ENCODE measurements around the gene SIT1.

- TF ChIP-seq POLR2AphosphoS5 (IDR thresholded peaks at IDR 0.05; ENCODE audit: low read depth) (no peak), ZNF462 (CRISPR knock-in tag; IDR thresholded peaks at IDR 0.05) (no peak), CREB1 (CRISPR knock-in tag; IDR thresholded peaks at IDR 0.05; ENCODE audit: low read depth) (no peak), REST (IDR thresholded peaks at IDR 0.05; ENCODE audit: unreplicated experiment) (no peak), CTCF (conservative IDR thresholded peaks at IDR 0.05; ENCODE audit: low read depth in 2 of 2) (peak; percentile 73 to 82), EZH2phosphoT487 (IDR thresholded peaks at IDR 0.05; ENCODE audit: unreplicated experiment) (no peak)
Measured at GRCh38 chr9:35611230-35611797, 39.4 kb downstream of the SIT1 start.

Data from GM23338 (cell line).